SIG-M5 (cell line): ENCODE data around the gene RPS6KA2.
"Not testable (repeated sequence)": the region's sequence is repeated elsewhere in the genome, so short reads cannot be mapped to it uniquely, and the experiment has no call there.

Experiments used
- DNase-seq: peaks from one replicate; lab custom pipeline; 2025; lab: John Stamatoyannopoulos, UW

The RPS6KA2 gene

GRCh38 chr6:166635013-166635970, 8.2 kb upstream of the RPS6KA2 start:
- DNase-seq = no peak

GRCh38 chr6:166634581-166634980, 7.5 kb upstream of the RPS6KA2 start:
- not testable (repeated sequence) for DNase-seq

DNA sequence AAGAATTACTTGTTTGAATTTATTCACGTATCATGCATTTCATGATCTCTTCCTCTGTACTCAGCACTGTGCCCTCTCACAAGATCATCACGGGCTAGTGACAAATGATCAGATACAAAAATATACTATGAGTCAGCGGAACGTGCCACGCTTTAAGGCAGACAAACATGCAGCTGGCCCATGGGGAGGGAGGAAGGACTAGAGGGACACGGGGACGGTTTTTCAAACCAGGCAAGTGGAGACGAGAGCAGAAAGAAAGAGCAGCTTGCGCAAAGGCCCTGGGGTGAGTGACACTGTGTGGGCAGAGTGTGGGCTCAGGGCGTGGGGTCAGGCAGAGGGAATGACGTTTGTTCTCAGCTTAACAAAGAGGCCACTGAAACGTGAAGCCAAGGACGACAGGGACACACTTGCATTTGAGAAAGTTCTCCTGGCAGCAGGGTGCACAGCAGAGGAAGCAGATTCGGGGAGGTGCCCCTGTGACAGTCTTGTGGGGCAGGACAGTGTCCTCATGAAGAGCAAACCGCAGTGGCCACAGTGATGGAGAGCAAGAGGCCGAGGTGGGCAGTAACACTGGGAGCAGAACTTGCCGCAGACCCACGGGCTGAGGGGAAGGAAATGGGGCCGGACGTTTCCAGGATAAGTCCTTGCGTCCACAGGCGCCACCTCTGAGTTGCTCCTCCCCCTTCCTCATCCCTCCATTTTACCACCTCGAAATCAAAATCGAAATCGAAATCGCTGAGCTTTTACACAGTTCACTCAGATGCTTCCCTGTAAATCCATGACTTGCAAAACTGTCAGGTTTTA, 6.9 kb upstream of the RPS6KA2 start:
- no peak for DNase-seq

DNA sequence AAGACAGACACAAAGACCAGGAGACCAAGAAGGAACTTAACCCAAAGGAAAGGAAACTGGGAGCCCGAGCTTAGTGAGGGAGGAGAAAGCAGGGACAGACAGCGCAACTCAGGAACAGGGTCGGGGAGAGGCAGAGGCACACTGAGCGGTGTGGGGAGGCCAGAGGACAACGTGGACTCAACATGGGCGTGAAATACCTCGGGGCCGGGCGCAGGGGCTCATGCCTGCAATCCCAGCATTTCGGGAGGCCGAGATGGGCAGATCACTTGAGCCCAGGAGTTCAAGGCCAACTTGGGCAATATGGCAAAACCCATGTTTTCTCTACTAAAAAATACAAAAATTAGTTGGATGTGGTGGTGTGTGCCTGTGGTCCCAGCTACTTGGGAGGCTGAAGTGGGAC, 5.7 kb upstream of the RPS6KA2 start:
- DNase-seq = no peak

DNA sequence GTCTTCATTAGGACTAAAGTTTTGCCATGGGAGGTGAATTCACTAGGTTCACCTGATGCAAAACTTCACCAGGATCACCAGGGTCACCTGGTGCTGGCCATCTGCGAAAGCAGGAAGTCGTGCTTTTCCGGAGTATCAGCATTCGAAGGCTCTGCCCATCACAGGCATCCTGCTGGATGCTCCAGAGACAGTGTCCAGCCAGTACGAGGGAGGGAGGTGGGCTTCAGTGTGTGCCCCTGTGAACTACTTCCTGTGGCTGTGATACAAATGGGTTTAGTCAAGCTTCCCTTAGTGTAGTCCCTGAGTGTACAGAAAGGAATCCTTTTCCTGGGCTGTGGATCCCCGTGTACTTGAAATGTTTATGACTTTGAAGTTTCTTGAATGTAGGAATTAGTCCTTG, 3.4 kb upstream of the RPS6KA2 start:
- no peak for DNase-seq

GRCh38 chr6:166629628-166630027, 2.6 kb upstream of the RPS6KA2 start:
- no peak for DNase-seq

- DNase-seq = no peak
Observed at GRCh38 chr6:166627875-166628801, 1.1 kb upstream of the RPS6KA2 start.

- no peak for DNase-seq
Observed at GRCh38 chr6:166626177-166627032, 646 bp downstream of the RPS6KA2 start.

GRCh38 chr6:166625356-166625755, 1.7 kb downstream of the RPS6KA2 start:
- DNase-seq = no peak

- DNase-seq = peak; percentile 8
Observed at GRCh38 chr6:166624275-166624674, 2.8 kb downstream of the RPS6KA2 start.

DNA sequence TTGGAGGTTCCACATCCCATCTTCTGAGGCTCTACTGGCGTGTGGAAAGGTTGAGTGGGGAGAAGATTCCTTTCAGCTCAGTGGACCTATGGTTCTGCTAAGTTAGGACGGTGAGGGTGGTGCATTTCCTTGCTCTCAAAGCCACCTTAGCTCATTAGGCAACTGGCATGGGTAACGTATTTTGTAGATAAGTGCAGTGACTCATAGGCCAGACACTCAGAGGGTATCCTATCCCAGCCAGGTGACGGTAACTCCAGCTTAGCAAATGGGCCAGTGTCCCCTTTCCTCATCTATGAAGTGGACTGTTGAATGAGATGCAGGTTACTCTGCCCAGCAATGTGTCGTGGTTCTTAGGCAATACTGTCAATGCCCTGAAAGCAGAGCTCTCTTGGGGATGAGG, 3.7 kb downstream of the RPS6KA2 start:
- DNase-seq = no peak

- no peak for DNase-seq
Observed at GRCh38 chr6:166621114-166621540, 5.9 kb downstream of the RPS6KA2 start.

GRCh38 chr6:166620478-166621113, 6.5 kb downstream of the RPS6KA2 start:
- no peak for DNase-seq

DNA sequence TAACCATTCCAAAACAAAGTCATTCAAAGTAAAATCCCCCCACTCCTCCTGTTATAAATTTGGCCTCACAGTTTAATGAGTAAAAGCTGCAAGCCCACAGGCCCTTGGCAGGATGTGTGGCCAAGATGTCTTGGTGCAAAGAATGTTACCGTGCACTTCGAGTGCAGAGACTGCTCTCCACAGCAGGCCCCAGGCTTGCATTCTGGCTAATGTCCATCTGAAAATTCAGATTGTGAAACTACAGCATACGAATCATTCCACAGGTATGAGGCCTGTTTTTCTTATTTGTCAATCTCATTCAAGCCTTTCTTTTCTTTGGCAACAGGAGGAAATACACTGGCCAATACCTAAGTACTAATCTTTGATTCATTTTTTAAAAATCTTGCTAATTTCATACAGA, 7.1 kb downstream of the RPS6KA2 start:
- no peak for DNase-seq

DNA sequence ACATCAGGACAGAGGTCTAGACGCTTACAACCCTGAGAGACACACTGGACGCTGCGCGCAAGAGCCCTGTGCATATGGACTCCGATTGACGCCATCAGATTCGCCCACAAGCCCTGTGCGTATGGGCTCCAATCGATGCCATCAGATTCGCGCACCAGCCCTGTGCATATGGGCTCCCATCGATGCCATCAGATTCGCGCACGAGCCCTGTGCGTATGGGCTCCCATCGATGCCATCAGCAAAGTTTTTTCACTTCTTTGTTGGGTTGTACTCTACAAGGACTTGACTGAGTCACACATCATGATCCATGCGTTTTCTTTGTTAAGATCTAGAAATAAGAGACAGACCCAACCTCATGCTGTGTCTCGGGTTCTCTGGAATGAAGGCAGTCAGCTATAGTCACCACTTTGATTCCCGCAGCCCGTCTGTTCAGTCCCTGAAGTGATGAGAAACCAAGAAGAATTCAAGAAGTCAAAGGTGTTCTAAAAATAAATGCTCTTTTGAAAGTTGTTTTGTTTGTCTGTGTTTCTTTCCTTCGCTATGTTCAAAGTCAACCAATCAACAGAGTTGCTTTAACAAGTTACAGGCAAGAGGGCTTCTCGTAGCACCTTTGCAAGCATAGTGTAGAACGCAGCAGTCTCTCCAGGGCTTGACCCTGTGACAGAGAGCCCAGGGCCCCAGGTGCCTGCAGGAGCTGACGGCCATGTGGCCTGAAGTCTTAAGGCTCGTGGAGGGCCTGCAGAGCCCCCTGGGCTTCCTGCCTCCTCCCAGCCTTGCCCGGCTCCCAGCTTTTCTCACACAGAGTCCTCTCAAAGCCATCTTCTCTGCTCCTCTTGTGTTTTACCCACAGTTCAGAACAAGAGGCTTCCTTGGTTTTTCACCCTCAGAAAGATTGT, 7.9 kb downstream of the RPS6KA2 start:
- no peak for DNase-seq

DNA sequence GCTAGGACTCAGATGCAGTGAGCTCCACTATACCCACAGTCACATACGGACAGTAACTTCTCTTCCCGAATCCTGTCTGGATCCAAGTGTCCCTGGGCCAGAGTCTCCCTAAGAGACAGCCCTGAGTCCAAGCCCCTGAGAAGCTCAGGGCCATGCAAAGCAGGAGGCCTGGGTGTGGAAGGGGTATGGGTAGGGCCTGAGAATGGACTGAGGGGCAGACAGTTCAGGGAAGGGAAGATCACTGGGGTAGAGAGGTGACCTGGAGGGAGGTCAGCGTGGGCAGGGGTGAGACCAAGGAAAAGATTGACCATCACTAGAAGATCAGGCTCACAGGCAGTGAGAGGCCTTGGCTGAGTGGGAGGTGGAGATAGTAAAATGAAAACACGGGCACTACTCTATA, 8.8 kb downstream of the RPS6KA2 start:
- DNase-seq = no peak

- no peak for DNase-seq
Observed at GRCh38 chr6:166617359-166617758, 9.7 kb downstream of the RPS6KA2 start.

- DNase-seq = no peak
Observed at GRCh38 chr6:166616261-166617238, 10.5 kb downstream of the RPS6KA2 start.
